PC-3 (cell line): ENCODE results near the gene ADORA3. TPM values are rescaled to one million over a fixed set of nuclear protein-coding genes. Genes with fewer than 3 reads are reported as not detected.

Experiments used
- ATAC-seq: fragments of 200-7000 bp; cut with Tn5 transposase; 2 replicates; pipeline ENCODE4 v1.9.1; 2020; ENCODE audit warnings: mild to moderate bottlenecking, moderate library complexity
- BruUV-seq: library from RNA; stranded (reverse); fragments of 400-500 nt; replicated peaks from 2 replicates; lab custom pipeline; 2021; lab: Mats Ljungman, UMichigan
- CTCF ChIA-PET: fragments of 300-600 bp; sonication (Branson Sonifier 250); formaldehyde crosslinking; loops from one replicate; lab custom pipeline; 2022; ENCODE audit warnings: antibody characterized with exemption; lab: Charles Lee
- POLR2A ChIA-PET: fragments of 300-600 bp; sonication (Branson Sonifier 250); formaldehyde crosslinking; loops from one replicate; lab custom pipeline; 2022; ENCODE audit warnings: antibody characterized with exemption; ENCODE audit not compliant: unreplicated experiment; lab: Charles Lee
- DNase-seq: peaks from one replicate; pipeline ENCODE4 v3.0.0-alpha.2; 2015
- H2AFZ ChIP-seq: fragments of 300-600 bp; sonication (generic); 2 replicates; pipeline ENCODE4 v1.6.0; 2016; ENCODE audit warnings: antibody characterized with exemption, low read length
- H3F3A ChIP-seq: fragments of 300-600 bp; sonication (generic); one replicate; pipeline ENCODE4 v1.6.0; 2017; ENCODE audit warnings: antibody characterized with exemption, low read length, control low read depth, mild to moderate bottlenecking; ENCODE audit not compliant: unreplicated experiment
- H3K27ac ChIP-seq: fragments of 300-600 bp; sonication (generic); 2 replicates; pipeline ENCODE4 v1.5.1; 2016; ENCODE audit warnings: mild to moderate bottlenecking, low read length
- H3K27me3 ChIP-seq: fragments of 300-600 bp; sonication (generic); 2 replicates; pipeline ENCODE4 v1.6.1; 2016; ENCODE audit warnings: low read length, mixed read lengths
- H3K36me3 ChIP-seq: fragments of 300-600 bp; sonication (generic); 2 replicates; pipeline ENCODE4 v1.6.1; 2016; ENCODE audit warnings: low read depth, mixed run types, low read length, mixed read lengths
- H3K4me1 ChIP-seq: fragments of 300-600 bp; sonication (generic); 2 replicates; pipeline ENCODE4 v1.5.1; 2016; ENCODE audit warnings: low read length; ENCODE audit not compliant: insufficient read depth
- H3K4me2 ChIP-seq: fragments of 300-600 bp; sonication (generic); 2 replicates; pipeline ENCODE4 v1.6.0; 2016; ENCODE audit warnings: low read length
- H3K4me3 ChIP-seq: fragments of 300-600 bp; sonication (generic); 2 replicates; pipeline ENCODE4 v1.5.1; 2016; ENCODE audit warnings: mild to moderate bottlenecking, low read length, mixed read lengths
- H3K79me2 ChIP-seq: fragments of 300-600 bp; sonication (generic); 2 replicates; pipeline ENCODE4 v1.6.1; 2017; ENCODE audit warnings: low read length, mixed read lengths
- H3K9ac ChIP-seq: fragments of 300-600 bp; sonication (generic); 2 replicates; pipeline ENCODE4 v1.6.0; 2016; ENCODE audit warnings: mild to moderate bottlenecking, low read length
- H3K9me2 ChIP-seq: fragments of 300-600 bp; sonication (generic); replicated peaks from 2 replicates; pipeline ENCODE4 v1.6.1; 2016; ENCODE audit warnings: mixed run types, low read length, mixed read lengths
- H3K9me3 ChIP-seq: fragments of 300-600 bp; sonication (generic); 2 replicates; pipeline ENCODE4 v1.6.1; 2016; ENCODE audit warnings: low read length, mixed read lengths
- H4K20me1 ChIP-seq: fragments of 300-600 bp; sonication (generic); 2 replicates; pipeline ENCODE4 v1.6.1; 2016; ENCODE audit warnings: low read length, mixed read lengths
- EZH2 ChIP-seq: fragments of 300-600 bp; sonication (generic); IDR thresholded peaks from one replicate; pipeline ENCODE4 v1.6.1; 2017; ENCODE audit warnings: antibody characterized with exemption, mild to moderate bottlenecking, low read length; ENCODE audit not compliant: unreplicated experiment
- EZH2phosphoT487 ChIP-seq: fragments of 300-600 bp; sonication (generic); IDR thresholded peaks from 2 replicates; pipeline ENCODE4 v1.6.1; 2018; ENCODE audit warnings: mild to moderate bottlenecking, antibody characterized with exemption, low read length, borderline replicate concordance
- intact Hi-C: fragments of 100-400 bp; cut with micrococcal nuclease; formaldehyde crosslinking; loops from 2 replicates; pipeline ENCODE4 v1.9.0; 2023
- total RNA-seq: library from RNA; depleted of rRNA; stranded (reverse); fragments of >200 nt; gene quantifications from 2 replicates; pipeline ENCODE4 v1.2.3, GENCODE V29; 2014
- TF ChIP-seq, protein P1 (sequence below): fragments of 300-600 bp; sonication (generic); conservative IDR thresholded peaks from 2 replicates; pipeline ENCODE4 v1.5.1; 2017; ENCODE audit warnings: antibody characterized with exemption, low read depth, mild to moderate bottlenecking, low read length

ADORA3 gene
- total RNA-seq, 1 experiment from 2014 or later = not detected

DNA sequence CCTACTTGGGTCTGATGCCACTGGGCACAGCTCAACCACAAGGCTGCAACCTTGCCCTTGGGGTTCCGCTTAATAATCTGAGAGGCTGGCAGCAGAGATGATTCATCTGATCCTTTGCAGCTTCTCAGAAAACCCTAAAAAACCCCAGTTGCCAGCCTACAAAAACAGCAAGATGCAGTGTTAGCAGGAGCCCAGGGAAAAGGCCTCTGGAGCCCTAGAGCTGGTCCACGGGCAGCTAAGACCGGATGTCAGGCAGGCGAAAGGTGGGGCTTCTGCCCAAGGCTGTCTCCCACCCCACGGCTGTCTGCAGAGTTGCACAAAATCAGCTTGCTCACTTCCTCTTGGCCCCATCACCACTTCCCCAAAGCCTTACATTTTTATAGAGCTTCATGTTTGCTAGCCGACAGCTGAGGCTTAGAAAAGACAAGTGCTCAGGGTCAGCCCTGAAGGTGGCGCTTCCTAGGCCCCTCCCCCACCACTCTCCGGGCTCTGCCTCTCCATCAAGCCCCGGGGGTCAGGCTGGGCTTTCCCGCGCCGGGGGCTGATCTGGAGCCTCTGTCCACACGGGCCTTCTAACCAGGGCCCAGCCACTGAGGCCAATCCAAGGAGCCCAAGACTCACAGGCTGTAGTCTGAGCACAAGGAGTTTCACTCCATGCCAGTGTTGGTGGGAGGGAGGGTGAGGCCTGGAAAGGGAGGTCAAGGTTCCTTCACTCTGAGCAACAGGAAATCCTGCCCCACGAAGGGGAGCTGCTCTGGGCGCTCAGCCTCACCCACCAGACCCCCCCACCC, 4.2 kb upstream of the ADORA3 start:
- TF ChIP-seq EZH2 (no peak), EZH2phosphoT487 (no peak)
- TF ChIP-seq, protein P1, sequence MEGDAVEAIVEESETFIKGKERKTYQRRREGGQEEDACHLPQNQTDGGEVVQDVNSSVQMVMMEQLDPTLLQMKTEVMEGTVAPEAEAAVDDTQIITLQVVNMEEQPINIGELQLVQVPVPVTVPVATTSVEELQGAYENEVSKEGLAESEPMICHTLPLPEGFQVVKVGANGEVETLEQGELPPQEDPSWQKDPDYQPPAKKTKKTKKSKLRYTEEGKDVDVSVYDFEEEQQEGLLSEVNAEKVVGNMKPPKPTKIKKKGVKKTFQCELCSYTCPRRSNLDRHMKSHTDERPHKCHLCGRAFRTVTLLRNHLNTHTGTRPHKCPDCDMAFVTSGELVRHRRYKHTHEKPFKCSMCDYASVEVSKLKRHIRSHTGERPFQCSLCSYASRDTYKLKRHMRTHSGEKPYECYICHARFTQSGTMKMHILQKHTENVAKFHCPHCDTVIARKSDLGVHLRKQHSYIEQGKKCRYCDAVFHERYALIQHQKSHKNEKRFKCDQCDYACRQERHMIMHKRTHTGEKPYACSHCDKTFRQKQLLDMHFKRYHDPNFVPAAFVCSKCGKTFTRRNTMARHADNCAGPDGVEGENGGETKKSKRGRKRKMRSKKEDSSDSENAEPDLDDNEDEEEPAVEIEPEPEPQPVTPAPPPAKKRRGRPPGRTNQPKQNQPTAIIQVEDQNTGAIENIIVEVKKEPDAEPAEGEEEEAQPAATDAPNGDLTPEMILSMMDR = no peak
- Histone ChIP-seq H3K9me3 (no peaks in the 10 kb centered on the region), H4K20me1 (no peaks in the 10 kb centered on the region), H3K79me2 (no peaks in the 10 kb centered on the region), H3K4me3 (peak overlapping the region; percentile 60), H3K4me1 (peaks cover 12% of the 10 kb centered on the region), H3K27ac (peak overlapping the region; percentile 70), H3K36me3 (no peaks in the 10 kb centered on the region), H3K9ac (peak overlapping the region; percentile 49), H2AFZ (peak overlapping the region; percentile 87), H3K4me2 (peak overlapping the region; percentile 81), H3K9me2 (no peaks in the 10 kb centered on the region), H3F3A (no peaks in the 10 kb centered on the region), H3K27me3 (no peaks in the 10 kb centered on the region)
- CTCF ChIA-PET = interaction anchor here (0.5 to 2.3 kb wide), 9 partner anchors 19 to 240 kb away, joined by 3 to 21 read pairs (median 7); no protein-coding TSS in a partner anchor
- peak; percentile 72 for DNase-seq
- intact Hi-C loops = loop anchor here (1.0 to 2.0 kb wide), 5 partner anchors 26 to 261 kb away; no protein-coding TSS in a partner anchor
- peak; percentile 79 for ATAC-seq
- BruUV-seq = no TSS peak
- POLR2A ChIA-PET = interaction anchor here (0.5 to 0.6 kb wide), 4 partner anchors 26 to 229 kb away, joined by 3 to 6 read pairs (median 4); no protein-coding TSS in a partner anchor

DNA sequence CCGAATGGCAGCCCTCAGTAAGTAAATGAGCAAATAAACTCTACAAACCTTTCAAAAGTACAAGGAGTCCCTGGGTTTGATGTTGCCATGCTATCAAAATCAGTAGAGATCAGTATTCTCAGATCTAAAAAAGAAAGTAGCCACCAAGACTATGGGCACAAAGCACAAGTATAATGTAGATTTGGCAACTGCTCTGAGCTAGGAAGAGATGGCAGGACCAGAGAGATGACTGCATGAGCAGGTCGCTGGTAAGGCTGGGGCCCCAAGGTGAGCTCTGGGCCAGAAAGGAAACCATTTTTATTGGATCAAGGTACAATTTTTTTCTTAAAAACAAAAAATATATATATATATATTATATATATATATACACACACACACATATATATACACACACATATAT, 3.1 kb upstream of the ADORA3 start:
- Histone ChIP-seq H3K36me3 (no peaks in the 10 kb centered on the region), H2AFZ (no peak overlapping the region), H3K9me2 (no peaks in the 10 kb centered on the region), H3K9me3 (no peaks in the 10 kb centered on the region), H3K27ac (no peak overlapping the region), H3K4me2 (no peak overlapping the region), H4K20me1 (no peaks in the 10 kb centered on the region), H3K9ac (no peak overlapping the region), H3K4me3 (no peak overlapping the region), H3F3A (no peaks in the 10 kb centered on the region), H3K79me2 (no peaks in the 10 kb centered on the region), H3K27me3 (no peaks in the 10 kb centered on the region), H3K4me1 (peaks cover 12% of the 10 kb centered on the region)
- TF ChIP-seq EZH2phosphoT487 (no peak), EZH2 (no peak)
- TF ChIP-seq, protein P1 = no peak
- CTCF ChIA-PET = interaction anchor here (2.2 to 2.3 kb wide), 2 partner anchors 25 to 86 kb away, joined by 13 to 20 read pairs; no protein-coding TSS in a partner anchor
- intact Hi-C loops = no loop called here
- POLR2A ChIA-PET = no interaction called here
- BruUV-seq = no TSS peak
- ATAC-seq (no peak), DNase-seq (no peak)

DNA sequence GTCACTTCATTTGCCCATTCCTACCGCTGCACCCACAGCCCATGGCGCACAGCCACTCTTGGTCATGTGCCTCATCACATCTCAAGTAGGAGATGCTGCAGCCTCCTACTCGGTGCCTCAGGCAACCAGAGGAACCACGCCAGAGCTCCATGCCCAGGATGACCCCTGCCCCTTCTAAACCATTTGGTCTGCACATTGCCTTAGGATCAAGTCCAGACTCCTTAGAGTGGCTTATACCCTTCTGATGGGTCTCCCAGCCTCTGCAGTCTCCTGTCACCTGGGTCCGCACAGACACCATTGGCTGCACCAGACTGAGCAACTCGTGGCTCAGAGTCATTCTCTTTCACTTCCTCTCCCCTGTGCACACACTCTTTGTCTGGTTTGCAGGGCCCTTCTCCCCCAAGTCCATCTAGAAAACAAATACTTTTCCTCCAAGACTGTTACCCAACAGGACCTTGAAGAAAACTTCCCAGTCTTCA, 2.2 kb upstream of the ADORA3 start:
- TF ChIP-seq, protein P1 = no peak
- TF ChIP-seq EZH2 = no peak
- TF ChIP-seq EZH2phosphoT487 = no peak
- H3K4me1 ChIP-seq = peaks cover 12% of the 10 kb centered on the region
- H4K20me1 ChIP-seq = no peaks in the 10 kb centered on the region
- H2AFZ ChIP-seq = no peak overlapping the region
- no peaks in the 10 kb centered on the region for H3F3A ChIP-seq
- no peaks in the 10 kb centered on the region for H3K9me3 ChIP-seq
- no peaks in the 10 kb centered on the region for H3K27me3 ChIP-seq
- no peak for ATAC-seq
- H3K79me2 ChIP-seq = no peaks in the 10 kb centered on the region
- CTCF ChIA-PET = no interaction called here
- intact Hi-C loops = no loop called here
- H3K9me2 ChIP-seq = no peaks in the 10 kb centered on the region
- no peak for DNase-seq
- no peaks in the 10 kb centered on the region for H3K36me3 ChIP-seq
- no TSS peak for BruUV-seq
- no peak overlapping the region for H3K9ac ChIP-seq
- POLR2A ChIA-PET = no interaction called here
- no peak overlapping the region for H3K4me2 ChIP-seq
- H3K27ac ChIP-seq = no peak overlapping the region
- no peak overlapping the region for H3K4me3 ChIP-seq
